Hematopoietic multipotent progenitor cell (in vitro differentiated cells): ENCODE data around the gene CTAG2. TPM values are rescaled to one million over a fixed set of nuclear protein-coding genes. Genes with fewer than 3 reads are reported as not detected.

ENCODE experiments used
- small RNA-seq: library from RNA; depleted of rRNA; stranded (forward); fragments of <200 nt; gene quantifications from one replicate; pipeline ENCODE3, GENCODE V24; 2012
- total RNA-seq: library from RNA; depleted of rRNA; stranded (reverse); fragments of >200 nt; gene quantifications from one replicate; pipeline ENCODE4 v1.2.3, GENCODE V29; 2012

CTAG2 gene
- total RNA-seq, 1 donor, result not detected

Small RNA genes within 50 kb of the gene (small RNA-seq; reads per million reads assigned to genes)
- gene AC244090.1 (not detected), gene AC244107.2 (not detected)

Other genes starting within 250 kb of the CTAG2 start
- gene DNASE1L1, start 244.3 kb downstream of the CTAG2 start, total RNA-seq, result 89.7 TPM
- gene TAFAZZIN, start 242.0 kb downstream of the CTAG2 start, total RNA-seq, result 42.3 TPM
- gene ATP6AP1, start 224.9 kb downstream of the CTAG2 start, total RNA-seq, result 95.1 TPM
- 85.9 TPM for gene GDI1, start 216.4 kb downstream of the CTAG2 start, total RNA-seq
- 10.5 TPM for gene FAM50A, start 209.4 kb downstream of the CTAG2 start, total RNA-seq
- 12.1 TPM for gene PLXNA3, start 195.3 kb downstream of the CTAG2 start, total RNA-seq
- 47.1 TPM for gene LAGE3, start 174.3 kb downstream of the CTAG2 start, total RNA-seq
- 54.4 TPM for gene UBL4A, start 167.0 kb downstream of the CTAG2 start, total RNA-seq
- gene SLC10A3, start 162.9 kb downstream of the CTAG2 start, total RNA-seq, result 37.2 TPM
- gene FAM3A, start 137.3 kb downstream of the CTAG2 start, total RNA-seq, result 43.9 TPM
- 110 TPM for gene G6PD, start 106.7 kb downstream of the CTAG2 start, total RNA-seq
- gene IKBKG, start 106.0 kb downstream of the CTAG2 start, total RNA-seq, result 13.2 TPM
- gene CTAG1A, start 68.4 kb downstream of the CTAG2 start, total RNA-seq, result not detected
- gene CTAG1B, start 34.3 kb downstream of the CTAG2 start, total RNA-seq, result not detected
- gene GAB3, start 97.5 kb upstream of the CTAG2 start, total RNA-seq, result 49.5 TPM
- 45.2 TPM for gene DKC1, start 109.3 kb upstream of the CTAG2 start, total RNA-seq
- gene MPP1, start 151.9 kb upstream of the CTAG2 start, total RNA-seq, result 154 TPM
- gene SMIM9, start 181.1 kb upstream of the CTAG2 start, total RNA-seq, result not detected
- gene F8A1, start 232.8 kb upstream of the CTAG2 start, total RNA-seq, result 6.7 TPM